ENCODE measurements around the gene SYNGR4. TPM values are rescaled to one million over a fixed set of nuclear protein-coding genes. Genes with fewer than 3 reads are reported as not detected.

Gene SYNGR4
- total RNA-seq, 1 experiment from 2014 or later, result 0.49 TPM

GRCh38 chr19:48348737-48349136 lies 15.4 kb upstream of the SYNGR4 start:
- Histone ChIP-seq H4K20me1 (ENCODE audit: insufficient read depth) (no peaks in the 10 kb centered on the region), H2AFZ (ENCODE audit: low read depth, low read length, poor library complexity, severe bottlenecking) (no peak overlapping the region), H3K9ac (ENCODE audit: low read length) (no peak overlapping the region), H3K27me3 (ENCODE audit: insufficient read depth, low read length) (no peaks in the 10 kb centered on the region), H3K4me2 (ENCODE audit: low read length) (no peak overlapping the region), H3K9me2 (ENCODE audit: insufficient read depth) (no peaks in the 10 kb centered on the region), H3K9me3 (ENCODE audit: control insufficient read depth in 1 of 2, insufficient read depth in 1 of 2, low read depth in 1 of 2, low read length in 2 of 2) (no peaks in the 10 kb centered on the region), H3K79me2 (ENCODE audit: insufficient read depth, low read length) (no peaks in the 10 kb centered on the region), H3K36me3 (ENCODE audit: control insufficient read depth in 1 of 2, insufficient read depth in 2 of 2, low read length in 2 of 2) (no peaks in the 10 kb centered on the region), H3K4me3 (replicated peaks in 1 of 2; ENCODE audit: low read depth in 1 of 2, low read length in 2 of 2) (no peak overlapping the region), H3K4me1 (ENCODE audit: control insufficient read depth in 1 of 2, insufficient read depth in 2 of 2, low read length in 2 of 2) (peaks cover 4 to 22% of the 10 kb centered on the region in 2 experiments), H3K27ac (ENCODE audit: low read depth, low read length) (no peak overlapping the region)
- ChIA-PET POLR2A (no interaction called here), RAD21 (ENCODE audit: low non-redundant PET in 1 of 2, low total read pairs in 2 of 2, uncharacterized antibody in 2 of 2, unreplicated experiment in 2 of 2) (no interaction called here), CTCF (no interaction called here)
- ATAC-seq, result no peak
- intact Hi-C loops (cut with micrococcal nuclease), result no loop called here
- TF ChIP-seq SIN3A (IDR thresholded peaks at IDR 0.05; ENCODE audit: low read depth) (no peak), EZH2 (IDR thresholded peaks at IDR 0.05) (no peak)
- TF ChIP-seq, protein P1, sequence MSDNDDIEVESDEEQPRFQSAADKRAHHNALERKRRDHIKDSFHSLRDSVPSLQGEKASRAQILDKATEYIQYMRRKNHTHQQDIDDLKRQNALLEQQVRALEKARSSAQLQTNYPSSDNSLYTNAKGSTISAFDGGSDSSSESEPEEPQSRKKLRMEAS (IDR thresholded peaks at IDR 0.05), result no peak
- no peak for DNase-seq (ENCODE audit: low read depth, low spot score)
- BruUV-seq (replicated peaks), result no TSS peak

- Histone ChIP-seq H3K27ac (ENCODE audit: low read depth, low read length) (no peak overlapping the region), H3K9ac (ENCODE audit: low read length) (no peak overlapping the region), H3K9me3 (ENCODE audit: control insufficient read depth in 1 of 2, insufficient read depth in 1 of 2, low read depth in 1 of 2, low read length in 2 of 2) (no peaks in the 10 kb centered on the region), H3K27me3 (ENCODE audit: insufficient read depth, low read length) (no peaks in the 10 kb centered on the region), H3K9me2 (ENCODE audit: insufficient read depth) (no peaks in the 10 kb centered on the region), H3K36me3 (ENCODE audit: control insufficient read depth in 1 of 2, insufficient read depth in 2 of 2, low read length in 2 of 2) (no peaks in the 10 kb centered on the region), H3K4me2 (ENCODE audit: low read length) (no peak overlapping the region), H3K79me2 (ENCODE audit: insufficient read depth, low read length) (no peaks in the 10 kb centered on the region), H3K4me3 (replicated peaks in 1 of 2; ENCODE audit: low read depth in 1 of 2, low read length in 2 of 2) (no peak overlapping the region), H4K20me1 (ENCODE audit: insufficient read depth) (no peaks in the 10 kb centered on the region), H2AFZ (ENCODE audit: low read depth, low read length, poor library complexity, severe bottlenecking) (no peak overlapping the region), H3K4me1 (ENCODE audit: control insufficient read depth in 1 of 2, insufficient read depth in 2 of 2, low read length in 2 of 2) (peaks cover 20 to 41% of the 10 kb centered on the region in 2 experiments)
- ChIA-PET RAD21 (ENCODE audit: low non-redundant PET in 1 of 2, low total read pairs in 2 of 2, uncharacterized antibody in 2 of 2, unreplicated experiment in 2 of 2) (interaction anchor here in 1 of 2 experiments (0.8 to 1.0 kb wide), 2 partner anchors 41 to 48 kb away, joined by 3 to 4 read pairs; partner anchors contain the start of gene KDELR1), CTCF (interaction anchor here (0.7 to 2.1 kb wide), 9 partner anchors 10 to 233 kb away, joined by 3 to 11 read pairs (median 6); partner anchors contain the start of genes KDELR1, SYNGR4 and TMEM143), POLR2A (no interaction called here)
- no TSS peak for BruUV-seq (replicated peaks)
- ATAC-seq, result no peak
- DNase-seq (ENCODE audit: low read depth, low spot score), result no peak
- TF ChIP-seq JUND (IDR thresholded peaks at IDR 0.05) (no peak), EZH2phosphoT487 (IDR thresholded peaks at IDR 0.05; ENCODE audit: borderline replicate concordance) (no peak), POLR2AphosphoS5 (IDR thresholded peaks at IDR 0.05; ENCODE audit: low read depth, low read length) (no peak), SIN3A (IDR thresholded peaks at IDR 0.05; ENCODE audit: low read depth) (no peak), FOSL1 (IDR thresholded peaks at IDR 0.05; ENCODE audit: low read depth) (no peak), CEBPB (IDR thresholded peaks at IDR 0.05; ENCODE audit: low read depth) (no peak), CBX3 (IDR thresholded peaks at IDR 0.05; ENCODE audit: low read depth) (no peak), SP1 (IDR thresholded peaks at IDR 0.05; ENCODE audit: low read depth) (no peak), SRF (IDR thresholded peaks at IDR 0.05; ENCODE audit: low read depth) (no peak), POLR2A (IDR thresholded peaks at IDR 0.05; ENCODE audit: borderline replicate concordance, extremely low read depth, insufficient read depth, insufficient read length) (no peak), ATF3 (IDR thresholded peaks at IDR 0.05) (no peak)
- TF ChIP-seq, protein P2, sequence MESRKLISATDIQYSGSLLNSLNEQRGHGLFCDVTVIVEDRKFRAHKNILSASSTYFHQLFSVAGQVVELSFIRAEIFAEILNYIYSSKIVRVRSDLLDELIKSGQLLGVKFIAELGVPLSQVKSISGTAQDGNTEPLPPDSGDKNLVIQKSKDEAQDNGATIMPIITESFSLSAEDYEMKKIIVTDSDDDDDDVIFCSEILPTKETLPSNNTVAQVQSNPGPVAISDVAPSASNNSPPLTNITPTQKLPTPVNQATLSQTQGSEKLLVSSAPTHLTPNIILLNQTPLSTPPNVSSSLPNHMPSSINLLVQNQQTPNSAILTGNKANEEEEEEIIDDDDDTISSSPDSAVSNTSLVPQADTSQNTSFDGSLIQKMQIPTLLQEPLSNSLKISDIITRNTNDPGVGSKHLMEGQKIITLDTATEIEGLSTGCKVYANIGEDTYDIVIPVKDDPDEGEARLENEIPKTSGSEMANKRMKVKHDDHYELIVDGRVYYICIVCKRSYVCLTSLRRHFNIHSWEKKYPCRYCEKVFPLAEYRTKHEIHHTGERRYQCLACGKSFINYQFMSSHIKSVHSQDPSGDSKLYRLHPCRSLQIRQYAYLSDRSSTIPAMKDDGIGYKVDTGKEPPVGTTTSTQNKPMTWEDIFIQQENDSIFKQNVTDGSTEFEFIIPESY (IDR thresholded peaks at IDR 0.05; ENCODE audit: extremely low read depth, insufficient replicate concordance, low read length), result no peak
- TF ChIP-seq, protein P1 (IDR thresholded peaks at IDR 0.05), result no peak
- intact Hi-C loops (cut with micrococcal nuclease), result loop anchor here (1.0 to 5.0 kb wide), 2 partner anchors 31 to 141 kb away; no protein-coding TSS in a partner anchor
These were observed 13.3 kb upstream of the SYNGR4 start for GRCh38 chr19:48350856-48351255.
